GM23248 (cell line): ENCODE data around the gene BLOC1S1. TPM values are rescaled to one million over a fixed set of nuclear protein-coding genes. Genes with fewer than 3 reads are reported as not detected.

Experiments used
- DNase-seq: peaks from one replicate; pipeline ENCODE4 v3.0.0-alpha.2; 2015
- H2AFZ ChIP-seq: fragments of 200-600 bp; sonication (generic); 2 replicates; pipeline ENCODE4 v1.6.1; 2016; ENCODE audit warnings: antibody characterized with exemption
- H3F3A ChIP-seq: fragments of 200-600 bp; sonication (generic); 2 replicates; pipeline ENCODE4 v1.6.1; 2016; ENCODE audit warnings: mild to moderate bottlenecking, antibody characterized with exemption, mixed run types; ENCODE audit not compliant: insufficient read depth
- H3K27ac ChIP-seq: fragments of 200-600 bp; sonication (generic); 2 replicates; pipeline ENCODE4 v1.5.1; 2016; ENCODE audit warnings: mild to moderate bottlenecking
- H3K27me3 ChIP-seq: fragments of 200-600 bp; sonication (generic); replicated peaks from 2 replicates; pipeline ENCODE4 v1.6.1; 2016; ENCODE audit warnings: mild to moderate bottlenecking; ENCODE audit not compliant: insufficient read depth
- H3K36me3 ChIP-seq: fragments of 200-600 bp; sonication (generic); 2 replicates; pipeline ENCODE4 v1.6.1; 2016; ENCODE audit warnings: low read depth, mild to moderate bottlenecking
- H3K4me1 ChIP-seq: fragments of 200-600 bp; sonication (generic); 2 replicates; pipeline ENCODE4 v1.6.1; 2016; ENCODE audit warnings: mild to moderate bottlenecking; ENCODE audit not compliant: insufficient read depth
- H3K4me2 ChIP-seq: fragments of 200-600 bp; sonication (generic); one replicate; pipeline ENCODE4 v1.6.1; 2016; ENCODE audit warnings: mild to moderate bottlenecking; ENCODE audit not compliant: unreplicated experiment
- H3K4me3 ChIP-seq: fragments of 200-600 bp; sonication (generic); 2 replicates; pipeline ENCODE4 v1.5.1; 2016; ENCODE audit warnings: mild to moderate bottlenecking
- H3K79me2 ChIP-seq: fragments of 200-600 bp; sonication (generic); 2 replicates; pipeline ENCODE4 v1.6.1; 2016; ENCODE audit warnings: mild to moderate bottlenecking; ENCODE audit not compliant: insufficient read depth
- H3K9ac ChIP-seq: fragments of 200-600 bp; sonication (generic); 2 replicates; pipeline ENCODE4 v1.6.1; 2016; ENCODE audit warnings: mild to moderate bottlenecking
- H3K9me2 ChIP-seq: fragments of 200-600 bp; sonication (generic); 2 replicates; pipeline ENCODE4 v1.6.1; 2016; ENCODE audit warnings: mixed run types, mild to moderate bottlenecking, moderate library complexity; ENCODE audit not compliant: insufficient read depth
- H3K9me3 ChIP-seq: fragments of 200-600 bp; sonication (generic); one replicate; pipeline ENCODE4 v1.6.1; 2017; ENCODE audit warnings: low read depth
- H4K20me1 ChIP-seq: fragments of 200-600 bp; sonication (generic); 2 replicates; pipeline ENCODE4 v1.6.0; 2016; ENCODE audit not compliant: insufficient read depth
- EZH2 ChIP-seq: fragments of 200-600 bp; sonication (generic); IDR thresholded peaks from 2 replicates; pipeline ENCODE4 v1.6.1; 2018; ENCODE audit warnings: antibody characterized with exemption, mild to moderate bottlenecking; ENCODE audit not compliant: insufficient read depth, poor library complexity, severe bottlenecking
- EZH2phosphoT487 ChIP-seq: fragments of 200-600 bp; sonication (generic); IDR thresholded peaks from 2 replicates; pipeline ENCODE4 v1.6.1; 2018; ENCODE audit warnings: antibody characterized with exemption, moderate library complexity, mild to moderate bottlenecking, low read depth; ENCODE audit not compliant: insufficient read depth
- WGBS, 2 experiments: methylation state at CpG; one replicate each; pipeline ENCODE4 v1.1.6; 2015 to 2017; ENCODE audit warnings: low lambda C conversion rate in 2 of 2, low coverage in 1 of 2; ENCODE audit errors: missing lambda C conversion rate in 2 of 2; 5-methylcytosine and 5-hydroxymethylcytosine counted together
- in situ Hi-C: fragments of 300-500 bp; cut with MboI; formaldehyde crosslinking; loops from 2 replicates; pipeline ENCODE4 v1.15.0; 2020
- polyA plus RNA-seq: library from polyadenylated mRNA; unstranded; fragments of >200 nt; fragmentation: Nextera tagmentation; extraction: Ambion mirVana; gene quantifications from 2 replicates; pipeline ENCODE4 v1.2.1, GENCODE V29; 2016
- total RNA-seq: library from RNA; depleted of rRNA; stranded (reverse); fragments of >200 nt; shearing (Covaris generic); gene quantifications from 2 replicates; pipeline ENCODE4 v1.2.3, GENCODE V29; 2014

Gene BLOC1S1
- total and polyA plus RNA-seq, 2 experiments from 2014 or later = 110 to 193 TPM

DNA sequence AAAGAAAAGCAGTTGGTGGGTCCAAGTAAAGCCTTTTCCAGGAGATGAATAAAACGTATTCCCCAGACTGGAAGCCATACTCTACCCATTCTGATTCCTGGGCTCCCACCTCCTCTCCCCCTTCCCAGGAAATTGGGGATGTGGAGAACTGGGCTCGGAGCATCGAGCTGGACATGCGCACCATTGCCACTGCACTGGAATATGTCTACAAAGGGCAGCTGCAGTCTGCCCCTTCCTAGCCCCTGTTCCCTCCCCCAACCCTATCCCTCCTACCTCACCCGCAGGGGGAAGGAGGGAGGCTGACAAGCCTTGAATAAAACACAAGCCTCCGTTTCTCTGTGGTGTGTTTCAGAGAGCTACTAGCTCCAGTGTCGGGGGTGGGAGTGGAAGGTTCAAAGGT, 3.5 kb downstream of the BLOC1S1 start:
- Histone ChIP-seq H3K27me3 (no peaks in the 10 kb centered on the region), H3K36me3 (peaks cover 12% of the 10 kb centered on the region), H3K79me2 (0 out of 2 replicates have a peak, but pooled peaks cover 4% of the 10 kb centered on the region), H3K9ac (peak overlapping the region; percentile 65; the same call in 1 of the 2 replicates), H3K27ac (peak overlapping the region; percentile 81), H3K4me3 (no peak overlapping the region), H4K20me1 (no peaks in the 10 kb centered on the region), H3K4me1 (peaks cover 56% of the 10 kb centered on the region), H3K9me2 (no peaks in the 10 kb centered on the region), H3F3A (peaks cover 83% of the 10 kb centered on the region), H3K9me3 (no peaks in the 10 kb centered on the region), H2AFZ (no peak overlapping the region), H3K4me2 (peak overlapping the region; percentile 90)
- in situ Hi-C loops = no loop called here
- TF ChIP-seq EZH2 = no peak
- no peak for TF ChIP-seq EZH2phosphoT487
- DNase-seq = no peak
- 66 to 74% methylated on average over 7 of the region's 7 CpGs for WGBS, 2 experiments

DNA sequence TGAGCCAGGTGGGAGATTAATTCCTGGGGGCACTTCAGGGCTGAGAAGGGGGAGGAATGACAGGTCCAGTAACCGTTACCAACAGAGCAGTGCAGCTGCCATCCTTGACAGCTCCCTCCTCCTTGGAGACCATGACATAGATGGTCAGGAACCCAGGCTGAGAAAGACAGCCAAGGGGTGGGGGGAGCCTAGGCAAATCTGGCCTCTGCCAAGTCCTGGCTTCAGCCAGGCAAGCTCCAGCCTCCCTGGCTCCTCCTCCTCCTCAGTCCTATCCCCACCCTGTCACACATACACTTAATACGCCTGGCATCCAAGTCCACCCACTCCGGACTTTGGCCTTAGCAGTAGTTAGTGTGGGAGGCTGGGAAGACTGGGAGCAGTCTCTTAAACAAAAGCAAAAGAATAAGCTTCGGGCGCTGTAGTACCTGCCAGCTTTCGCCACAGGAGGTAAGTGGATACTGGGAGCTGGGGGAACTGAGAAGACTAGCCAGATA, 4.3 kb downstream of the BLOC1S1 start, which contains the start of gene RDH5:
TSS of gene RDH5 (plus strand) at position 323 of the 494 bp plus-strand sequence. CDS start 792 bp downstream, outside the sequence.
- peaks cover 63% of the 10 kb centered on the region for H3K4me1 ChIP-seq
- 8% methylated on average over 6 of the region's 6 CpGs for WGBS, 2 experiments
- 0 out of 2 replicates have a peak, but pooled peaks cover 4% of the 10 kb centered on the region for H3K79me2 ChIP-seq
- peak; percentile 94 for DNase-seq
- in situ Hi-C loops = no loop called here
- H3K4me3 ChIP-seq = peak within 1 kb of the TSS; percentile 65
- H3K27ac ChIP-seq = peak within 1 kb of the TSS; percentile 81
- H3K4me2 ChIP-seq = peak within 1 kb of the TSS; percentile 90
- H3K9me3 ChIP-seq = no peaks in the 10 kb centered on the region
- no peaks in the 10 kb centered on the region for H3K9me2 ChIP-seq
- peaks cover 89% of the 10 kb centered on the region for H3F3A ChIP-seq
- no peaks in the 10 kb centered on the region for H3K27me3 ChIP-seq
- TF ChIP-seq EZH2phosphoT487 = no peak
- no peak for TF ChIP-seq EZH2
- peak within 1 kb of the TSS; percentile 65 for H3K9ac ChIP-seq
- H4K20me1 ChIP-seq = no peaks in the 10 kb centered on the region
- H2AFZ ChIP-seq = no peak within 1 kb of the TSS
- H3K36me3 ChIP-seq = peaks cover 20% of the 10 kb centered on the region

DNA sequence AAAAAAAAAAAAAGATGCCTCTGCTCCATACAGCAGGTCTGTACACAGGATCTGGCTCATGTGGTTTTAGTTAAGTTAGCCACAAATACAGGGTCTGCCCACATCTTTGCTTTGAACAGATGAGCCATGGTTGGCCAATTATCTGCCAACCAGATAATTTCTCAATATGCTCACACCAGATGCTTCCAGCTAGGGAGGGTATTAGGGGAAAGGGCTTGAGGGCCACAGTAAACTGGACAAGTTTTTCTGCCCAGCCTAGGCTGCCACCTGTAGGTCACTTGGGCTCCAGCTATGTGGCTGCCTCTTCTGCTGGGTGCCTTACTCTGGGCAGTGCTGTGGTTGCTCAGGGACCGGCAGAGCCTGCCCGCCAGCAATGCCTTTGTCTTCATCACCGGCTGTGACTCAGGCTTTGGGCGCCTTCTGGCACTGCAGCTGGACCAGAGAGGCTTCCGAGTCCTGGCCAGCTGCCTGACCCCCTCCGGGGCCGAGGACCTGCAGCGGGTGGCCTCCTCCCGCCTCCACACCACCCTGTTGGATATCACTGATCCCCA, 5.1 kb downstream of the BLOC1S1 start:
- Histone ChIP-seq H3K9me3 (no peaks in the 10 kb centered on the region), H3K27me3 (no peaks in the 10 kb centered on the region), H3K4me3 (peak overlapping the region; percentile 65), H2AFZ (no peak overlapping the region), H3F3A (peaks cover 89% of the 10 kb centered on the region), H3K27ac (peak overlapping the region; percentile 81), H3K4me2 (peak overlapping the region; percentile 90), H4K20me1 (no peaks in the 10 kb centered on the region), H3K36me3 (peaks cover 25% of the 10 kb centered on the region), H3K4me1 (peaks cover 65% of the 10 kb centered on the region), H3K9ac (peak overlapping the region; percentile 65), H3K9me2 (no peaks in the 10 kb centered on the region), H3K79me2 (peaks cover 10% of the 10 kb centered on the region)
- WGBS, 2 experiments = 1 to 2% methylated on average over 9 of the region's 9 CpGs
- in situ Hi-C loops = no loop called here
- TF ChIP-seq EZH2 = no peak
- TF ChIP-seq EZH2phosphoT487 = 0 out of 2 replicates have a peak, but pooled peaks have one; percentile 42
- DNase-seq = peak; percentile 99

DNA sequence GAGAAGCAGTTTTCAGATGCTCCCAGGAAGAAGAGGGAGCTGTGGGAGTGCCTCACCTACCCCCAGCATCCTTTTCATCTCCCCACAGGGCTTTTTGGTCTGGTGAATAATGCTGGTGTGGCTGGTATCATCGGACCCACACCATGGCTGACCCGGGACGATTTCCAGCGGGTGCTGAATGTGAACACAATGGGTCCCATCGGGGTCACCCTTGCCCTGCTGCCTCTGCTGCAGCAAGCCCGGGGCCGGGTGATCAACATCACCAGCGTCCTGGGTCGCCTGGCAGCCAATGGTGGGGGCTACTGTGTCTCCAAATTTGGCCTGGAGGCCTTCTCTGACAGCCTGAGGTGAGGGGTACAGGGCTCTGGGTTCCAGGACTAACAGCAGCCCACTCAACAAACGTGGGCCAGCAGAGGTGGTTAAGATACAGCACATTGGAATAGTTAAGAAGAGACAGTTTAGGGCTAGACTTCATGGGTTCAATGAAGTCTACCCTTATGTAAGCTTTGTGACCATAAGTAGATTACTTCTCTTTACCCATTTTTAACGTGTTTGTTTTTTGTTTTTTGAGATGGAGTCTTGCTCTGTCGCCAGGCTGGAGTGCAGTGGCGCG, 5.9 kb downstream of the BLOC1S1 start:
- peaks cover 70% of the 10 kb centered on the region for H3K4me1 ChIP-seq

More for the DNA sequence above, 5.9 kb downstream of the BLOC1S1 start:
- H3F3A ChIP-seq = peaks cover 92% of the 10 kb centered on the region
- peaks cover 32% of the 10 kb centered on the region for H3K36me3 ChIP-seq
- H3K79me2 ChIP-seq = peaks cover 16% of the 10 kb centered on the region
- H2AFZ ChIP-seq = no peak overlapping the region
- TF ChIP-seq EZH2 (no peak), EZH2phosphoT487 (no peak)
- peak overlapping the region; percentile 81 for H3K27ac ChIP-seq
- H3K27me3 ChIP-seq = no peaks in the 10 kb centered on the region
- WGBS, 2 experiments = 55% methylated on average over 14 of the region's 14 CpGs
- H4K20me1 ChIP-seq = no peaks in the 10 kb centered on the region
- H3K9me2 ChIP-seq = no peaks in the 10 kb centered on the region
- H3K9me3 ChIP-seq = no peaks in the 10 kb centered on the region
- peak; percentile 29 for DNase-seq
- H3K9ac ChIP-seq = 0 out of 2 replicates have a peak overlapping the region, but pooled peaks have one; percentile 5
- peak overlapping the region; percentile 90 for H3K4me2 ChIP-seq
- in situ Hi-C loops = no loop called here
- H3K4me3 ChIP-seq = peak overlapping the region; percentile 65
